Activated T-cell treated with anti-CD3 and anti-CD28 coated beads for 24 hours (primary cell): ENCODE data around the gene ASTN1.

Experiments
- DNase-seq: peaks from one replicate; pipeline ENCODE4 v3.0.0-alpha.2; 2020; ENCODE audit warnings: low read depth

ASTN1 gene

DNA sequence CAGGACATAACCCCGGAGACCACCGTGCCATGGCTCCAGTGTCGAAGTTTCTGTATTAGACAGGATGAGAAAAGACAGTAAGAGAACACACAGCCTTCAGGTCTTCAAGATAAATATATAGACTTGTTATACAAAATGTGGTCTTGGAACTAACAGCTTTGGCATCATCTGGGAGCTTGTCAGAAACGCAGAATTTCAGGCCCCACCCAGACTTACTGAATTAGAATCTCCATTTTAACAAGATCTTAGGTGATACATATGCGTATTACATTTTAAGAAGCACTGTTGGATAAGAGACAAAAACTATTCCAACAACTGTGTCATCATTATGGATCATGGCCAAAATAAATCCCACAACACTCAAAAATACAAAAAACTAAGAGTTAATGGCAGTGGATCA, 239.3 kb downstream of the ASTN1 start:
- no peak for DNase-seq

GRCh38 chr1:176923283-176923682, 241.2 kb downstream of the ASTN1 start:
- DNase-seq, result no peak

DNA sequence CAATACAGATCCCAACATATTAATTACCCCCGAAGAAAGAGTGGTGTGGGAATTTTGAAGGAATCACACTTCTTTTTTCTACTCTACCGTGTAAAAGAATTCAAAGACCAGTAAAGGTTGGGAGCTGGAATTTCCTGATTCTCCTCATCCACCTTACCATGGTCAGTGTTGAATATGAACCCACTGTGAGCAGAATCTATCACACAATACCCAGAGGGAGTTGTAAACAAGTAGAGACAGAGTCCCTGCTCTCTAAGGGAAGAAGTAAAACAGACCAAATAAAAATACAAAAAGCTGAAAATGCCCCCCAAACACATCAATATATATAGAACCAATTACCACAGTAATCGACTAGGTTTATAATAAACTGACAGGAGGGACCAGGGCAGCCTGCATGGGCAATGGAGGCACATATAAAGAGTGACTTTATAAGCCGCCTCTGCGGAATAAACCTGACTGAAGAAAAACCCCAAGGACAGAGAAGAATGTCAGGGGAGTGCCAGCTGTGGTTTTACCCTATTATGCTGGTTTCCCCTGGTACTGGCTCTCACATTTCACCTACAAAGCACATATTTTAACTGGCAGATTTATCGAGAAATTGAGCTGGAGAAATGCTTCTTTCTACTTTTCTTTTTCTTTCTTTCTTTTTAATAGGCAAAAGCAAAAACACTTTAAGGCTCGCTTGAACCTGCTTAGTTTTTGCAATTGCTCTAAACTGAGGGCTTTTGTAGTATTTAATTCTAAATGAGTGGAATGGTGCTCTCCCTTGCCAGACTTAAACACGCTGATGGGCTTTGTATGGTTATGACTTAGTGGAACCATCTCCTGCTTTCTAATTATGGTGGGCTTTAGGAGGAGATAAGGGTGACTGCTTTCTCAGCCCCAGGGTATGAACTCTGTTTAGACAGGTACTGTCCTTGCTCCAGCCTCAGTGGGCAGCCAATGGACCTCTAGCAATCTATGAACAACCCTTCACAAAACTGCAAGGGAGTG, 244.8 kb downstream of the ASTN1 start:
- DNase-seq, result no peak

- no peak for DNase-seq
Measured at GRCh38 chr1:176905648-176906047, 258.9 kb downstream of the ASTN1 start.

DNA sequence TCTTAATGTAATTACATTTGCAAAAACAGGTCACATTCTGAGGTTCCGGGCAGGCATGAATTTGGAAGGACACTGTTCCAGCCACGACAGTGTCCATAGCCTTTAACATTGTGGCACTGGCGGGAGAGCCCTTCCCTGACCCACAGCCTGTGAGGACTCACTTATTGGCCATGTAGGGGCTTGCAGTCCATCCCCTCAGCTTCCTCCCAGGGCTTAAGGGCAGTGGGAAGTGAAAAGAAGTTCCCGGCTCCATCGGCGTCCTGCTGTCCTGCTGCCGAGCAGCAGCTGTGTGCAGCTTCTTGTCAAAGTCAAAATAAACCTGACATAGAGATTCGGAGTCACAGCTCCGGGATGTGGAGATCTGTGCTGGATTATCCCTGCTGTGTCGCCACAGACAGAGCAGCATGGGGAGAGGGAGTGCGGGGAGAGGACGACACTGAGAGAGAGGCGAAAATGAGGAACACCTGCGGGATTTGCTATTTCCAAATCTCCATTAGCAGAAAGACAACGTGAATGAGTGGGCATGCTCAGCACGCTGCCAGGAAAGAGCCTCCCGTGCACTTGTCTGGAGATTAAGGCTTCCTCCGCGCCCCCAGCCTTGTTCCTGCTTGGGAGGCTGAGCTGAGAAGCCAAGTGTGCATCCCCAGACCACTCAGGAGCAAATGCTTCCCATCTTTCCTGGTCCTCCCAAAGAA, 260.3 kb downstream of the ASTN1 start:
- DNase-seq, result no peak

GRCh38 chr1:176903474-176903873, 261.0 kb downstream of the ASTN1 start:
- DNase-seq, result no peak

DNA sequence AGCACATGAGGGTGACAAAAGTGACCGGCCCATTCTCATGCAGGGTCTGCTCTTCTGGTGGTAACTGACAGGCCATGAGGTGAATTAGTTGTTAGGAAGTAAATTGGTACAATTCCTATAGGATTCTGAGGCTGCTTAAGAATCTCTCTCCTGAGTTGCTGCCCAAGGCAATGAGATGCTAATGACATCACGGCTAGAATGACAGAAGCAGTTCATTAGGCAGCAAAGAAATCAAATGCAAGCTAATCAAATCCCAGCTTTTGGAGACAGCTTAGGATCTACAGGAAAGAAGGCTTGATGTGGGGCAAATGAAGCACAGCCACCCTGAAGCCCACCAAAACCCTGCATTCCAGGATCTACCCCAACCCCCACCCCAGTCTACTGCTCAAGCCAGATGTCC, 265.2 kb downstream of the ASTN1 start:
- DNase-seq, result no peak

GRCh38 chr1:176897350-176898236, 266.9 kb downstream of the ASTN1 start:
- DNase-seq, result peak; percentile 7

DNA sequence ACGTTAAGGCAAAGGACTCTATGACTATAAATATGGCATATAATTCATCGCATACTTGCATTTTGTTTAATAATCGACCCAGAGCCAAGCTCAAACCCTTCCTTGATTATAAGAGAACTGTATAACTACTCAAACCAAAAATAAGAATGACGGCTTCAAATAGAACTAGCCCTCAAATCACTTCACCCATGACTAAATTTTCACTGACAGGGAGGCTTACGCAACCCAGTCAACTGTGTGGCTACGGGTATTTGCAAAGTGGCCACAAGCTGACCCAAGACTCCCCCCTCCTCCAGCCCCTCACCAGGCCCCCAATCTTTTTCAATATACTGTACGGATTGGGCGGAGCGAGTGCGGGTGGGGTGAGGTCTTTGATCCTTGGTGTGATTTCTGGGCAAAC, 268.3 kb downstream of the ASTN1 start:
- no peak for DNase-seq

- DNase-seq, result no peak
Measured at GRCh38 chr1:176894450-176894849, 270.1 kb downstream of the ASTN1 start.

DNA sequence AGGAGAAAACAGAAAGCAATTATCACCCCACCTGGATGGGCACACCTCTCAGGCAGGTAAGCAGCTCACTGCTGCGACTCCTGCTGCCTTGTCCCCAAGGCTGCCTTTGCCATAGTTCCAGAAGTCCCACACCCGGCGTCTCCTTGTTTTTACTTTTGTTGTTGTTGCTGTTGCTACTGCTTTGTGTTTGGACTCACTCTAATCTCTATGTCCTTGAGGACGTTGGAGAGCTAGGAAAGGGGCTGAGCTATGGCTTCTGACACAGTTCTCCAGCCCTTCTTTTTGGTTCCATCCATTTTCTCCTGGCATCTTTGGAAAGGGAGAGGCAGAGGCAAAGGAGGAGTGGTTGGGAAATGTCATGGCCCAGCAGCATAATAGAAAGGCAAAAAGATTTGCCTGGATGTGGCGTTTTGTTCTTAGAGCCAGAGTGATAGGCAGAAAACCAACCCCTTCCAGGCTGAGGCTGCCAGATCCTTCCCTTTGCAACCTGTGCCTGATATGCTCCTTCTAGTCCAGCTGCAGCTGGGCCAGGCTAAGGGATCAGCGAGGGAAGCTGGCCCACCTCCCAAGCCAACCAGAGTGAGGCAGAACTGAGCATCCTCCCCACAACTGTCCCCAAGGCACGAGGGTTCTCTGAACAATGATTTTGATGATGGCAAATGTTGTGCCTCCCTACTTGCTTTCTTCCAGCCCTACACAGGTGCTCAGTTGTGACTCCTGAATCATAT, 270.7 kb downstream of the ASTN1 start:
- no peak for DNase-seq

DNA sequence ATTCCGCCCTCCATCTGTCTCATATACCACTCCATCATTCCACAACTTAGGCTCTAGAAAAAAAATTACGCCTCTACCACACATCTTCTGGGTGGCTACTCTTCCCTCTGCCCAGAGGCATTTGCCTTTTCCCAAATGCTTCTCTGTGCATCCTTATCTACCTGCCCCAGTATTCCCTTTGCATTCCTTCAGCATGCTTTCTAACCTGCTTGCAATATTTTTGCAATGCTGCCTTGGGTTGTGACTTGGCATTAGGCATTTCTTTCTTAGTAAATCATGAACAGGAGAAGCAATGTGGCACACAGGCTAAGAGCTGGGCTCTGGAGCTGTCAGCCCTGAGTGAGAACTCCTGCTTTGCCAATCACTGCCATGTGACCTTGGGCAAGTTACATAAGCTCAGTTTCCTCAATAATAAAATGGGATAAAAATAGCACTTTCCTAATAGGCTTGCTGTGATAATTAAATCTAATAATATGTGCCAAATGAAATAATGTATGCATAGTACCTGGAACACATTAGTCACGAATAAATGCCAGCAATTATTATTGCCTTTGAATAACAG, 276.0 kb downstream of the ASTN1 start:
- DNase-seq, result no peak

GRCh38 chr1:176885751-176886150, 278.8 kb downstream of the ASTN1 start:
- DNase-seq, result no peak

DNA sequence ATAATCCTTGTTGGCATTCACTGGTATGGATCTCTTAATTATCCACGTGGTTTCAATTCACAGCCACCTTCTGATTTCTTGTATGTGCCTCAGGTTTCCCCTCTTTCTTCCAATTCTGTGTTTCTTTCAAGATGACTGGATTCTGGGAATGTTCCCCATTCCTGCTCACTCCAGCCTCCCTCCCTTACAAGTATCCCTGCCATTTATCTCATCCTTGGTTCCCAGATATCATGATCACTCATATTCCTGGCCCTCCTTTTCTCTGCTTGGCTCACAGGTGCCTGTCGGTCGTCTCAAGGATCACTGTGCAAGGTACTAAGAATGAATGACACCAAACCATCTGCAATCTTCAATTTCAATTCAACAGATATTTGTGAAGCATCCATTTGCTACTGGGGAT, 279.2 kb downstream of the ASTN1 start:
- DNase-seq, result no peak

GRCh38 chr1:176884911-176885310, 279.6 kb downstream of the ASTN1 start:
- no peak for DNase-seq

DNA sequence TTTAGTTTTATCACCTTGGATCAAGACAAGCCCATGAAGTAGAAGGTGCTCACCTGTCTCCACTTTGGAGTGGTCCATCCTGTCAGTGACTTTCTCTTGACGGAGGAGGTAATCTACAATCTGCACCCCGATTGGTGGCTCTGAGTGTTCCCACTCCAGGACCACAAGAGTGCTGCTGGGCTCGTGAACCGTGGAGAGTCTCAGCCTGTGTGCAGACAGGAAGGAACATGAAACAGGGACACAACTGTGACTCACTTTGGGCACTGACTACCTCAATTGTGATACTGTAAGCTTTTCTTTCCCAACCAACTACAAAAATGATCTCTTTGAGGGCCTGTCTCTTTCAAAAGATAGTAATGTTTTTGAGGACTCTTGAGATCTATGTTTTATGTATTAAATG, 280.2 kb downstream of the ASTN1 start:
- DNase-seq, result no peak

DNA sequence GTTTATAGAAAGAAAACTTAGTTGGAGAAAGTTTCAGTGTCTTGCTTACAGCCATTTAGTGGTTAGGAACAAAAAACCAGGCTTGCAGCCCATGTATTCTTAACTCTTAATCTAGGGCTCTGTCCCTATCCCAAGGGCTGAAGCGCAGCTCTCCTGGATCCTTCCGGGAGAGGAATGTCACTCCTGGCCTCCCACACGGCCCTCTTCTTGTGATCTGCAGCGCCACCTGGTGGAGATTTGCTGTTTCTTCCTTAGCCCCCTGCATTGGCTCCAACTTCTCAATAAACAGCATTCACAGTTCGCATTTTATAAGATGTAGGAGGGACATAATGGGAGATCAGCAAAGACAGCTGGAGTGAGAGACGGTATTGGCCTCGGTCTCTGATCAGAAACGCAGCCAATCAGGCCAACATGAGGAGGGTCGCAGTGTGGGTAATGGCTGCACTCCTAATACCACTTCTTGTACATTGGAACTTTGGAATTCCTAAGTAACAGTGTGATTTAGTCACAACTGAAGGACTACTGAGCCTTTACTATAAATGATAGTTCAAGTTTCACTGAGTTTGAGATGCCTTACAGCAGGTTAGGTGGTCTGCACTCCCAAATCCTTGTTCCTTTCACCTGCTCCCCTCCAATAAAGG, 283.4 kb downstream of the ASTN1 start:
- DNase-seq, result peak; percentile 8

GRCh38 chr1:176879784-176880620, 284.5 kb downstream of the ASTN1 start:
- DNase-seq, result no peak

GRCh38 chr1:176878750-176879536, 285.6 kb downstream of the ASTN1 start:
- DNase-seq, result no peak
